ENCODE data around the gene CLDN22. TPM values are rescaled to one million over a fixed set of nuclear protein-coding genes. Genes with fewer than 3 reads are reported as not detected.

Gene CLDN22
- total and polyA plus RNA-seq, 2 of the 8 experiments (the other 6 are each of a cell fraction or from before 2014, with no cell fraction given) = not detected

DNA sequence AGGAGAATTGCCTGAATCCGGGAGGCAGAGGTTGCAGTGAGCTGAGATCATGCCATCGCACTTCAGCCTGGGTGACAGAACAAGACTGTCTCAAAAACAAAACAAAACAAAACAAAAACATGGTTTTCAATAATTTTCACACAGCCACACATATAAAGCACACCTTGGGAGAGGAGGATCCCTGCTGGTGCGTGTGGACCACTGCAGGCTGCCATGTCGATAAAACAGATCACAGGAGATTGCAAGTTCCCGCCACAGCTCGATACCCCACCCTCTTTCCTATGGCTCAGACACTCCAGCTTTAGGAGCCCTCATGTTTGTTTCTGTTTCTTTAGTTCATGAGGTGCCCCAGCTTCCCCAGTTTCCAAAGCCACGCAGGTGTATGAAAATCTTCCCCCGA lies 33.5 kb upstream of the CLDN22 start:
- WGBS, 2 experiments (ENCODE audit: extremely low coverage in 1 of 2, insufficient coverage in 1 of 2, insufficient read length in 1 of 2, insufficient replicate concordance in 2 of 2, low coverage in 1 of 2, low lambda C conversion rate in 2 of 2, missing lambda C conversion rate in 1 of 2) = 85% methylated on average over 8 of the region's 8 CpGs; no CpG with 5 or more reads in 1 of the 2 experiments
- CTCF ChIA-PET (ENCODE audit: partially characterized antibody) = interaction anchor here (0.5 to 1.3 kb wide), 2 partner anchors 10 to 52 kb away, joined by 4 read pairs; no protein-coding TSS in a partner anchor
- no peak overlapping the region for H3K56ac ChIP-seq (replicated peaks; ENCODE audit: insufficient read length, low read depth, low read length)
- TF ChIP-seq RBBP5 (IDR thresholded peaks at IDR 0.05; ENCODE audit: borderline replicate concordance, low read depth, low read length) (no peak), CHD2 (IDR thresholded peaks at IDR 0.05; ENCODE audit: low read length) (no peak)
- TF ChIP-seq, protein P1, sequence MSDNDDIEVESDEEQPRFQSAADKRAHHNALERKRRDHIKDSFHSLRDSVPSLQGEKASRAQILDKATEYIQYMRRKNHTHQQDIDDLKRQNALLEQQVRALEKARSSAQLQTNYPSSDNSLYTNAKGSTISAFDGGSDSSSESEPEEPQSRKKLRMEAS (IDR thresholded peaks at IDR 0.05) = no peak

More for the DNA sequence above, 33.5 kb upstream of the CLDN22 start:
- FAIRE-seq (no peak), DNase-seq (ENCODE audit: low read depth in 1 of 2, low spot score in 2 of 2) (no peak)
- no peaks in the 10 kb centered on the region for H3K23me2 ChIP-seq (ENCODE audit: low read depth, low read length)
- no peaks in the 10 kb centered on the region for H3K79me1 ChIP-seq (ENCODE audit: low read depth, low read length)
- H3K4ac ChIP-seq (replicated peaks; ENCODE audit: insufficient read length, low read depth, low read length) = no peak overlapping the region
- H3K23ac ChIP-seq (ENCODE audit: insufficient read length) = no peak overlapping the region
- no peak overlapping the region for H3K9ac ChIP-seq (replicated peaks in 1 of 4; ENCODE audit: extremely low read depth in 1 of 4, low read depth in 3 of 4, low read length in 3 of 4)
- H2BK15ac ChIP-seq (ENCODE audit: low read length) = no peak overlapping the region
- H3K36me3 ChIP-seq (ENCODE audit: control insufficient read depth in 2 of 4, insufficient read depth in 4 of 4, low read length in 3 of 4) = no peaks in the 10 kb centered on the region
- H2BK12ac ChIP-seq (ENCODE audit: low read depth, low read length) = no peak overlapping the region
- H3K27me3 ChIP-seq (replicated peaks in 1 of 4; ENCODE audit: control insufficient read depth in 3 of 4, extremely low read depth in 1 of 4, insufficient read depth in 3 of 4, low read length in 3 of 4) = no peaks in the 10 kb centered on the region
- no peak overlapping the region for H2BK20ac ChIP-seq (ENCODE audit: low read length)
- H3K14ac ChIP-seq (ENCODE audit: insufficient read length) = no peak overlapping the region
- no peak overlapping the region for H2BK120ac ChIP-seq (replicated peaks; ENCODE audit: low read depth, low read length)
- no peak overlapping the region for H3K18ac ChIP-seq (ENCODE audit: extremely low read depth, low read length)
- H3K4me3 ChIP-seq (ENCODE audit: extremely low read depth in 1 of 4, insufficient read depth in 2 of 4, low read depth in 3 of 4, low read length in 4 of 4) = no peak overlapping the region
- no peaks in the 10 kb centered on the region for H4K20me1 ChIP-seq (replicated peaks in 1 of 2; ENCODE audit: control insufficient read depth in 1 of 2, insufficient read depth in 2 of 2, low read length in 2 of 2)
- no peaks in the 10 kb centered on the region for H3K79me2 ChIP-seq (ENCODE audit: control insufficient read depth in 1 of 2, insufficient read depth in 2 of 2, low read length in 2 of 2)
- no peak overlapping the region for H4K8ac ChIP-seq (ENCODE audit: extremely low read depth, insufficient read depth, low read length)
- H2AK5ac ChIP-seq (ENCODE audit: low read depth, low read length) = no peak overlapping the region
- no peak overlapping the region for H3K4me2 ChIP-seq (ENCODE audit: insufficient read depth in 1 of 2, low read depth in 2 of 2, low read length in 2 of 2)
- H2BK5ac ChIP-seq (ENCODE audit: low read depth, low read length) = no peak overlapping the region
- peaks cover 0 to 2% (median under 1%) of the 10 kb centered on the region in 4 experiments; a peak in 3 of 7 replicates for H3K4me1 ChIP-seq (replicated peaks in 1 of 4; ENCODE audit: control insufficient read depth in 3 of 4, insufficient read depth in 4 of 4, low read length in 3 of 4)
- POLR2A ChIA-PET (ENCODE audit: partially characterized antibody) = no interaction called here
- H4K91ac ChIP-seq (replicated peaks; ENCODE audit: insufficient read length, low read length) = no peak overlapping the region
- no peak overlapping the region for H2AFZ ChIP-seq (ENCODE audit: low read length)
- no peak overlapping the region for H4K5ac ChIP-seq (ENCODE audit: insufficient read length, low read depth, low read length)
- no peak overlapping the region for H3K27ac ChIP-seq (ENCODE audit: low read depth, low read length)
- no peaks in the 10 kb centered on the region for H3K9me3 ChIP-seq (ENCODE audit: insufficient read depth in 2 of 2, low read depth in 1 of 2, low read length in 1 of 2)

Measured in H1 (cell line).